Stimulated activated CD8-positive, alpha-beta memory T cell treated with anti-CD3 and anti-CD28 coated beads, Interleukin-15, amount 100 ng/mL, for 1 hour (primary cell): ENCODE measurements around the gene HLX.

Source experiments
- DNase-seq: peaks from one replicate; pipeline ENCODE4 v3.0.0-alpha.2; 2020; ENCODE audit warnings: low read depth

Gene HLX

DNA sequence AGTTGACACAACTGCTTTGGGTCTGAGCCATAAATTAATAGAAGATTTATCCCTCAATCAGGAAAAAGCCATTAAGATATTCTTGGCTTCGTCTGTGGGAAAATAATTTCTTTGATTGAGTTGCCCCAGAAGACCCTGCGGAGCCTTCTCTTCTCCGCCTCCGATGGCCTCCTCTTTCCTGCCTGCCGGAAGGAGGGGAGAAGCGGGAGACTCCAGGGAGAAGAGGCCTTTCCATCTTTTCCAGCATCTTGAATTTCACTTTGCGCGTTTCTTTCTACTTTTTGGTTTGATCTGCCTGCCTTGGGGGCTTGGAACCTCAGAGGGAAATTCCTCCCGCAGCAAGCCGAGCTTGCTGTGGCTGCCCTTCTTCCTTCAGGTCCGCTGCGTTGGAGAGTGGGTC lies 16.8 kb downstream of the HLX start:
- DNase-seq: no peak

DNA sequence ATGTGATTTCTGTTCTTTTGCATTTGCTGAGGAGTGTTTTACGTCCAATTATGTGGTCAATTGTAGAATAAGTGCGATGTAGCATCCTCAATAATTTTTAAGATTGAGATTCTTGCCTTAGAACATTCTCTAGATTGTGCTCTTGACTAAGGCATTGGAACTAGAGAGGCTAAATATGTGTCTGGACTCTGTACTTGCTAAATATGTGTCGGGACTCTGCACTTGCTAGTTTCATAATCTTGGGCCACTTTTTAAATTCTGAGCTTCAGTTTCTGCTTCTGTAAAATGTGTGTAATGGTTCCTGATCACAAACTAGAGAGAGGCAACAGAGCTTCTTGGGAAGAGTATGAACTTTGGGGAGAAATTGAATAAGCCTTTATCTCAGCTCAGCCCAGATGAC lies 21.6 kb downstream of the HLX start:
- DNase-seq: no peak

DNA sequence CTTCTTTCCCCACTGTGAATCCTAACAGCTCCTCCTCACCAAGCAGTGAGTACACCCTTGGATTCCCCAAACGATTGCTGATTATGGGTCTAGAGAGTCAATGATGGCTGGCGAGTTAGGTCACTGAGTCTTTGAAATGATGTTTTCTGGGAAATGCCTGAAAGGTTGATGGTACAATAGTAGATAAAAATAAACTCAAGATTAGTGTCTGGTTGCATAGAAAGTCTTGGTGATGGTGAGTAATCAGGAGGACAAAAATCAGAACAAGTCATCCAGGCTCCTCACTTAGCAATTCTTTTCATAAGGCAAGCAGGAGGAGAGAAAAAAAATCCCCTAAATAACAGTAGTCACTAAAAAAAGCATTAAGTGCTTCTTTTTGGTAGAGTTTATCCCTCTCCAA lies 22.6 kb downstream of the HLX start:
- no peak for DNase-seq

DNA sequence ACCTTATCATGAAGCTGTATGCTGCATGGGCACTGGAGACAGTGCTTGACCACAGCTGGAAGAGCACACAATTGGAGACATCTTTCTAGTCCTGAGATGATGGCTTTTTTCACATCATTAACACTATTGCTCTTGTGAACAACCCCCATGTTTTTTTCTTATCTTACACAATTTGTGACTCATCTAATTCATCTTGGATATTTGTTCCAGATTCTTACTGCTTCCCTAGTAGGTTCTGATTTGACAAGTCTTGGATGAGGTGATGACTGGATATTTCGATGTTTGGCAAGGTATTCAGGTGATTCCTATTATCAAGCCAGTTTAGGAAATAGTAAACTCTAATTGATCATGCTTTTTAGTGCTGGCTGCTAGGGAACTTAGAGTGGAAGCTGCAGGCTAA lies 23.7 kb downstream of the HLX start:
- DNase-seq: no peak

DNA sequence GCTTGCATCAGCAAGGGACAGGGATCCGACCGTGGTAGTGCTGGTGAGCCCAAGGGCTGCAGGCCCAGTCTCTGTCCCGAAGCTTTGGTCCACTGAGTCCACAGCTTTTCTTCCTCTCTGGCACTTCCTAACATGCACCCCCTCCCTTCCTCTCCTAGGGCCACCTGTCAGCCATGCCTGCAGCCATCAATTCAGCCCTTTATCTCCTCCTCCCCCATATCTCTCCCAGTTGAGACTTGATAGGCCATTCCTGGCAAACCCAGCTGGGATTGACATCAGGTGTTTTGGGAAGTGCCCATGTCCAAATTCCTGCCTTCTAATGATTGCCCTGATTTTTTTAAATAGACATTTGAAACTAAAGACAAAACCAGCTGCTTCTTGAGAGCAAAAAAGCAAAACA lies 25.6 kb downstream of the HLX start:
- no peak for DNase-seq

DNA sequence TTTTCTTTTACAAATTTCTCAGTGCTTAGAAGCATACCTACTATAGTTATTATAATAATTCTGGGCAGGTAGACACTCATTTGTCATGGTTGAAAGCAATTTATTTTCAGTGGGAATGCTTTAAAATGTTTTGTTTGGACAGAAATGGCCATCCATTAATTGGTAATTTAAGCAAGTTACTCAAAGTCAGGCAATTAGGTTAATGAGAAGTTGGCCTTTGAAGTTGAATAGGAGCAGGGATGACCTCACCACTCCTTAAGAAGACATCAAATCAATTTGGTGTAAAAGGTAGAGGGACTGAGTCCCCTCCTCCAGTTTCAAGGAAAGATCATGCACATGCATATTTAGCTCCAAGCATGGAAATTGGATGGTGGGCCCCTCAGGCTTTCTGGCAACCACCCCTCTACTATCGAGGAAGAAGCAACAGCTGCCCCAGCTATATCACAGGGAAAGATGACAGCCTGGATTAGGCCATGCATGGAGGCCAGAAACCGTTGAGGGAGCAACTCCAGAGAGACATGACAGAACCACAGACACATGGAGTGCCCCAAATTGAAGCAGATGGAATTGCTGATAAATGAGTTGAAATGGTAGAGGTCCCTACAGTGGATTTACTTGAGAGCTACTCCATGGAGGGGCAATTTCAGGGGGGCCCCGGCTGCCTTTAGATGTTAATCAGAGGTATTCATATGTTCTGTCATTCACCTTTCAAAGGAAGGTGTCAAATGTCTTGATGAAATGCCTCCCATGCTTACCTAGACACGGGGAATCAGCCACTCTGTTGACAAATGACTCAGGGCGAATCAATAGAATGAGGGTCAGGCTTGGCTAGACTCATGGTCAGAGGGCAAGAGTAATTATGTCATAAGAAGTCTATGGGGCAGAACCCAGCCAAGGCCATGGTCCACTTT lies 26.7 kb downstream of the HLX start:
- DNase-seq: no peak

DNA sequence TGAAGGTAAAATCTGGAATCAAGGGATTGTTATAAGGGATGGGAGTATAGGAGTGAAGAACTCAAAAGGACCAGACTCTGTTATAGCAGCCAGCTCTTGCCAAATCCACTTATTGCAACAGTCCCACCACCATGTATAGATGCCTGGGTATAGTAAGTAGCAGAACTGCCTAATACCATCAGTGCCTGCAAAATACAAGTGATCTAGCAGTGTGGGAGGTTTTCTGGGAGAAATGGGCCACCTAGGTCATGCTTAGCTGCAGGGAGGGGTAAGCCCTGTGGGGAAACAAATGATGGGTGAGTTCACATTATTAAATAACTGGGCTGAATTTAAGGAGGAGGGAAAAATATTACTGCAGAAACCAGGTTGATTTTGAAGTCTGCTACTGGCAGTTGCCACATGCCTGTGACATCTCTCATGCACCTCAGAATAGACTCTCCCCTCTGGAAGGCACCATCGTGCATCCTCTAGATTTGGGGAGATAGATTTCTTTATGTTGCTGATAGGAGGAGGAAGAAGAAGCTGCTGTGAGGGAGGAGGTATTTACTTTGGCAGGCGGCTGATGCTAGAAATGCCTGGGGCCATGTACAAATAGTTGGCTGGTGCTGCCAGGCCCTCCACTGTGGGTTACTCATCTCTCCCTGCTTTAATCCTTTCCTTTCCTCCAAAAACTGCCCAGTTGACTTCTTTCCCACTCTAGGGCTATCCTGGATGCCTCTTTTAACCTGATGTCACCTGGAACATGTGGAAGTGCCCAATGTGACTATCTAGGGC lies 27.5 kb downstream of the HLX start:
- DNase-seq: no peak

DNA sequence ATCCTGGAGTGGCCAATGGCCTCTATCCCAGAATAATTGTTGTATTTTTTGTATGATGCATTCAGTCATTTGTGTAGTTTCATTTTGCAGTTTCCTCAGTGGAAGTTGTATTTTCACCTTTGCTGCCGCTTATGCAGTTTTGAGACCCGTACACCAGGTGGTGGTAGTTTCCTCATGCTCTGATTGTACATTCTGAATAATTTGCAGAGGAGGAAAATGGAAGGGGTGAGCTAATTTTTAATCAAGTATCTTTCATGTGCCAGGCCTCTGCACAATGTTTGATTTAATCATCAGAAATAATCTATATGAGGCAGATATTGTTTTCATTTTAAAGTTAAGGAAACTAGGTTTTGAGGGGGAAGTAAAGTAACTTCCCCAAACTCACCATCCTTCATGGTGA lies 29.5 kb downstream of the HLX start:
- DNase-seq: no peak

DNA sequence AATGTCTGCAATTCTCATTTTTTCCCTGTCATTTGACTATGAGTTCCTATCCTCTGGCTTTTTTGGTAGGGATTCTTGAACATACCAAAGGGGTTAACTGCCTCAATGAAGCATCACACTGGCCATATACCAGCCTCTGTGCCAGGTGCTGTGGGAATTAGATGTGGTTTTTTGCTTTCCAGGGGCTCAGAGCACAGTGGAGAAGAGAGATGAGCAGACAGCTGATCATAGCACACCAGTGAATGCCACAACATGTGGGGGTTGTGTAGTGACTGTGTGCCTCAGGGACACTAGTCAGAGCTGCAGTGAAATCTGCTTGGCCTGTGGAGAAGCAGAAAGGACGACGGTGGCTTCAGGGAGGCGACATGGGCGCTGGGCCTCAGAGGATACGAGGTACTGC lies 30.8 kb downstream of the HLX start:
- no peak for DNase-seq

DNA sequence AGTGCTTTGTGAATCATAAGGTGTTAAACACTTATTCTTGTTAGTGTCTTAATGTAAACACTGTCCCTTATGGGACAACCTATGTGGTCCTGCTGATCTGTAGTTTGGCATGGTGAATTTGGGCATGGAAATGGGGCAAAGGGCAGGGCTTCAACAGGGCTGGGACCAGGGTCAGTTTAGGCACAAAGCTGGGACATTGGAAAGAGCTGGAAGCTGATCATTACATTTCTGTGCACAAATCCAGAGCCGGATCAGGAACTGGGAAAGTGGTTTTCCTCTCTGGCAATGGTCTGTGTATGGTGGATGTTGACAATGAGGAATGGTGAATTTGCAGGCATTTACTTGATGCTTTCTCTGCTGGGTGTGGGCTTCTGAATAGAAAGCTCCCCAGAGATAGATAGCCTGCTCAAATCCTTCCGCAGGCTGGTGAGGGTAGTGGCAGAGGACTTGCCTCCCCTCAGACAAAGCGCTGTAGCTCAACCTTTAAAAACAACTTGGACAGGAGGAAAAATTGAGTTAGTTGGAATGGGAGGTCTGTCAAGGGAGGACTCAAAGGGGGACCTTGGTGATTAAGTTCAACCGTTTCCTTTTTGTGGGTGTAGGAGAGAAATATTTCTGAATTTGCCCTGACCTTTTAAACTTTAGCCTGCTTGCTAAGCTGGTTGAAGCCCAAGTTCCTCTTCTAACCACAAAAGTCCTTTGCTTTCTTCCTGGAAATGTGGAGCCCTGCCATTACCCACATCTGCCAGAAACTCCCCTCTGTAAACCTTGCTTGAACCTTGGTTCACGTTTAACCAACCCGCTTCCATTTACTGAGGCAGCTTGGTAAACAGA lies 35.3 kb downstream of the HLX start:
- no peak for DNase-seq

DNA sequence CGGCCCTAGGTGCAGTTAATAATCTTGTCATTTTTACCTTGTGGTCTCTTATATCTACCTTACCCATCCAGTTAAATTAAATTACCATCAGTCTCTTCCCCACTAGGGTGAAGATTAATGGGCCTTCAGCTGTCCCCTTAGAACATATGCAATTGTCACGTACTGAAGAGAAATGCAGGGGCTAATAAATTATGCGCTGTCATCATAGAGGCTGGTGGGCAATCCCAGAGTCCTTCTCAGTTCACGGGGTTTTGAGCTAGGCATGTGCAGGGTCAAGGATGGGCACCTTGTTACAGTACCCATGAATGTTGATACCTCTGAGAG lies 35.8 kb downstream of the HLX start:
- DNase-seq: no peak

DNA sequence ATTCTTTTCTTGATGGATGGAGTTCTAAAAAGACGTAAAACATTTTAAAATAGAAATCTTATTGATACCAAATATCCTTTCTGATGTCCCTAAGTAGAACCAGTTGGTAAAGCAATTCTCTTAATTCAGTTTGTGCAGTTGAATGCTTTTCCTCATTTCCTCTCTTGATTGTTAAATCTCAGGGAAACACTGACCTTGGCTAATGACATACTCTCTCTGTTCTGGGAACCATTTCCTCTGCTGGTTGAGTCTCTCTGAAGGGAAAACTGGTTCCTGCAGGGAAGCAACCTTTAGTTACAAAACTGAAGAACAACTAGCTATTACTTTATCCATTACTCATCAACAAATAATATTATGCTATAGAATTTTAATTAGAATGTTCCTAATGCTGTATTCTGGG lies 36.7 kb downstream of the HLX start:
- DNase-seq: no peak

DNA sequence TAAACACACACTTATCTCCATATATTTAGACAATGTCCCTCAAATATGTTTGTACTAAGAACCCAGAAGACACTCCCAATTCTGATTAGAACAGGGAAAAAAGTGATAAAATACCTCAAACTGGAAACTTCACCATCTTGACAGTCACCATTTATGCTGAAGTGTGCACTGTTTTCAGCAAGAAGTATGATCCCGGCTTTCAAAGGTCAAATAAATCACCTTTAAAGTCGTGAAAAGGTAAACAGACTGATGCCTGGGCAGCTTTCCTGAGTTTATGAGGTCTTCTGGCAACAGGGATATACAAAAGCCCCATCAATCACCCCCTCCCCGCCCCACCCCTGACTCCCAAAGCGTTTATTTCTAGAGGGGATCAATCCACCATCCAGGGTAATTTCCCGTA lies 37.9 kb downstream of the HLX start:
- no peak for DNase-seq

DNA sequence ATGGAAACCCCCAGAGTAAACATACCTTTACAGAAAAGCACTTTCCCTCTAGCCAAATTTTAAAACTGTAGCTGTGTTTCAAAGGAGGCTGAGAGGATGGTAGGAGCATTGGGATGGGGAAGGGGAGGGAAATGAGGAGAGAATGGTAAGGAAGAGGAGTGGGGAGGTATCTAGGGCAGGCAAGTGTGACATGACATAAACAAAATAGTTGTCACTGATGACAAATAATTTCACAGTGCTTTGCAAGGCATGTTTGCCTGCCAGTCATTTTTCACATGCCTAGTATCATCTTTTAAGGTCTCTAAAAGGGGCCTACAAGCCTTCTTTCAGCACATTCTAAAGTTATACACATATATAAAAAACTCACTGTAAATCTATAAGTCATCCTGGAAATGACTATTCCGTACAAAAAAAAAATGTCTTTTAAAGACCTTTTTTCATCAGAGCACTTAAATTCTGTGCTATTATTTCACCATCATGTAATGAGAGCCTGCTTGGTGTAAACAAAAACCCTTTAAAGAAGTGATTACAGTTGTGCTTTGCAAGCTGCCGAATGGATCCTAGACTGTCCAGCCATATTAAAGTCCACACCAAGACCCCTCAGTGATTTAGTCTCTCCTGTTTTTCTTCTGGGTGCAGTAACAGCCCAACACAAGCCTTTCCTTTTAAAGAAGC lies 38.4 kb downstream of the HLX start:
- no peak for DNase-seq

DNA sequence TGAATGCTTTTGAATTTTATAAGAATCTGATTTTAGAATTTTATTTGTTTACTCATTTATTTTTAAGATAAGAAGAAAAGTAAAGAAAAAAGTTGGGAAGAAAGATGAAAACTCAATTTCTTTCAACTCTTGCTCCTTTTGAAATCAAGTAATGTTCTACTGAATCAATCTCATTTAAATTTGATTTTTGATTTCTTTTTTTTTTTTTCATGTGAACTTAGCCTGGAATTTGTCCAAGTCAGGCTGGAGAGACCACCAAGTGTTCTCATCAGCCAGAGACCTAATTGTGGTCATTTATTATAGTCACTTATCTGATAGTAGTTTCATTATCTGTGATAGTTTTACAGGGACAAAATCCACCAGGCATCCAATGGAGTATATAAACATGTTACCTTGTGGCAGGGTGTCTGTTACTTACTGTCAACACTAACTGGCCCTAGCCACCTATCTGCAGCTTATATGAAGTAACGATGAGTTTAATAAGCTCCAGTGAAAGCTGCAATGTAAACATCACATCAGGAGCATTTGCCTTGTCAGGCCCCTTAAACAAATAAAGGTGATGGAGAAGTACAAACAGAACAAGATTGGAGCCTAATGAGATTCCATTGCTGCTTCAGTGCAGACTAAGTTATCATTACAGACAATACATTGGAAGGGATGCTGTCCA lies 39.2 kb downstream of the HLX start:
- no peak for DNase-seq

DNA sequence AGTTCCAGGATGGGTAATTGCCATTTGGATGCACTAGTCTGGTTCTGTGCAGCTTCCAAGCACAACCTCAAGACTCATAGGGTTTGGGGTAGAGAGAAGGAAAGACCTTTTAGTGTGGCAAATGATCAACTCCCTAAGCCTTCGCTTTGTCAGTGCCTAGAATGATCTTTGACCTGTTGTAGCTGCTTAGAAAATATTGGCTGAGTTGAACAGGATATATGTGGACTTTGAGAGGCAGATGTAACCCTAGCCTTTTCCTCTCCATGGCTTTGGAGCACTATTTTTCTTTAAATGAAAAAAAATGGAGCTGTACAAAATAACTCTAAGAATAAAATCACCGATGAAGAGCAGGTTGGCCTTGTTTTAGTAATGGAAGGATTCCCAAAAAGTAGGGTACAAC lies 41.7 kb downstream of the HLX start:
- DNase-seq: no peak

DNA sequence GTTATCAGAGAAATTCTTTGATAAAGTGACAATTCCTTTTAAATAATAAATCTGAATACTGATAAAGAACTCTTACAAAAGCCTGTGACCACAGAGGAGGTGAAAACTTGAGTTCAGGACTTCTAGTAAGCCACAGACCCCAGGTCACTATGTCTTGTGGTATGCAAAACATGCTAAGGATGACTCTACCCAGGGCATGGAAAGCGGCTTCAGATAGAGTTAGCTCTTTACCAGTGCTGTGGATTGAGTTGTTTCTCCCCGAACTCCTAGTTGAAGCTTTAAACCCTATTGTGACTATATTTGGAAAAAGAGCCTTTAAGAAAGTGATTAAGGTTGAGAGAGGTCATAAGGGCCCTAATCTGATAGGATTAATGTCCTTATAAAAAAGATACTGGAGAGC lies 42.3 kb downstream of the HLX start:
- DNase-seq: no peak

DNA sequence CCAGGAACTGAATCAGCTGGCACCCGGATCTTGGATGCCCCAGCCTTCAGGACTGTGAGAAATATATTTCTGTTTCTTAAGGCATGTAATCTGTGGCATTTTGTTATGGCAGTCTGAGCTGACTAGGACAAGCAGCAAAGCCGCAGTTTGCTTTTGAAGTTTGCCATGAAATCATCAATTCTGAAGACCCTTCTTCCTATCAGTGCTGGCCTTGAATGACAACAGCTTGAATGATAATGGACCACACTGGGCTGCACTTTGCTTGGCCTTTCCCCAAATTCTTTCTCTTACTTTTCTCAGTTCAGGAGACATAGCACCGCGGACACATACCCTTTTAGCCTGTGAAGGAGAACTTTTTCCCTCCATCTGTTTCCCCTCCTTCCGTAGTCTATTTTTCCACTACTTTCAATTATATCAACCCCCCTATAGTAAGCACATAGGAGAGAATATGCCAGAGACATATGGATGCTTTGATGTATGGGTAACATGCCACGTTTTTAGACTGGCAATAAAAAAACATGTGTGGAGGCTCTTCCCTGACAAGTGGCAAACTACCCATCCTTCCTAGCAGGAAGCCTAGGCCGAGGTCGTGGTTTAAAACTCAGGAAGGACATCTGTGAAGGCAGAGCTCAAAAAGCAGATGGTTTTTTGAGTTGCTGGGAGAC lies 42.9 kb downstream of the HLX start:
- DNase-seq: no peak

DNA sequence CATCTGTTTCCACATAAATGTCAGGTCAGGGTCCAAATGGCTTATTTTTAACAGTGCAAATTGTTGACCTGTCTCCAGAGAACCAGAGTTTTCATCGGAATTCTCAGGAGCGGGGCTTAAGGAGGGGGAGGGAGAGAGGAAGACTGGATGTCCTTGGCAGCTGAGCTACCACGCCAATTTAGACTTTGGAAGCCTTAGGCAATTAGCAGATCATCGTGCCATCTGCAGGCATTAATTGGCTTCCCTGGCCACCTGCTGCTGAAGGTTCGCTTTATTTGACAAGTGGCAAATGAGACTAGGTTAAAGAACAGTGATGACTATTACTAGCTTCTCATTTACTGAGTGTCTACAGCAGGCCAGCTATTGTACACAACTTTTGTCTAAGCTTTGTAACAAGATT lies 43.7 kb downstream of the HLX start:
- no peak for DNase-seq

DNA sequence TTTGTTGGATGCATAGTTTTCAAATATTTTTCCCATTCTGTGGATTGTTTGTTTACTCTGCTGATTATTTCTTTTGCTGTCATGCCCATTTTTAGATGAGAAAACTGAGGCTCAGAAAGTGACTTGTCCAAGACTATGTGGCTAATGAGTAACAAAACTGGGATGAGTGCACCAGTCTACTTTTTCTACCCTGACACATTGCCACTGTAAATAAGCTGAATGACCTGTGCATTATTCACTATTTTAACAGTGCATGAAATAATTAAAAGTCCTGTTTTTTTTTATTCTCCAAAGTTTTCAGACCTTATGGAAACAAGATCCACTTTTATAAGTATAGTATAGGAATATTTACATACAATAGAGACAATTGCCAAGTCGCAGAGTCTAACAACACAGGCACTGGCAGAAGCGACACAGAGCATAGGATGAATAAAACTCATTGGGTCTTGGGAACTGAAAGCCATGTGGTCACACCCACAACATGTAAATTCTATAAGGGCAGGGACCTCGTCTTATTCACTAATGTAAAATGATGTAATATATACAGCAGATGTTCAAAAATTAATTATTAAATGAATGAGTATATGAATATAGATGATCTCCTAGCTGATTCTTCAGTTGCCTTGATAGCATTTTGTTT lies 45.2 kb downstream of the HLX start:
- DNase-seq: no peak

DNA sequence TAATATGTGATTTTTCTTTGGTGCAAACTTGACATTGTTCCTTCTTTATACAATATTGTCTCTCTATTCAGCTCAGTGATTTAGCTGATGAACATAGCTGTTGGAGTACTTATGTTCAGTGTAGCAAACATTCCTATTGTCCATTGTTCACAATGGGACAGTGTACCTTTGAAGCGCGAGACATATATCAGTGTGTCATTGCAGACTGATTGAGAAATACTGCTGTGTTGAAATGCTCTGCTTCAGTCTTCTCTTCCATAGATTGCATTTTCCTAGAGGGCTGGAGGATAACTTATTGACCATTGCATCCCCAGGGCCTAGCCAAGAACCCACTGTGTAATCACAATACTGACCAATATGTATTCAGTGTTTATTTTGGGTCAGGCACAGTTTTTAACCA lies 46.5 kb downstream of the HLX start:
- no peak for DNase-seq
